ENCODE measurements around the gene GRAMD1A.
"Not testable (repeated sequence)": the region's sequence is repeated elsewhere in the genome, so short reads cannot be mapped to it uniquely, and the experiment has no call there.

GRAMD1A gene

GRCh38 chr19:34999498-35000337 lies at the start of gene GRAMD1A:
TSS of gene GRAMD1A (plus strand) at chr19:35000323. CDS start at chr19:35000479, 156 bp downstream.
- peak; percentile 66 for DNase-seq (ENCODE audit: low read depth)

- DNase-seq (ENCODE audit: low read depth), result no peak
These were observed 47.0 kb upstream of the GRAMD1A start for GRCh38 chr19:34953092-34953491.

- DNase-seq (ENCODE audit: low read depth), result no peak
These were observed 42.0 kb upstream of the GRAMD1A start for GRCh38 chr19:34957830-34958751.

- DNase-seq (ENCODE audit: low read depth), result no peak
These were observed 41.1 kb upstream of the GRAMD1A start for GRCh38 chr19:34959021-34959420.

GRCh38 chr19:34960103-34960805 lies 39.9 kb upstream of the GRAMD1A start:
- no peak for DNase-seq (ENCODE audit: low read depth)

- DNase-seq (ENCODE audit: low read depth), result no peak
These were observed 39.0 kb upstream of the GRAMD1A start for GRCh38 chr19:34960940-34961679.

GRCh38 chr19:34961775-34962686 lies 38.1 kb upstream of the GRAMD1A start:
- DNase-seq (ENCODE audit: low read depth), result no peak

GRCh38 chr19:34962687-34963572 lies 37.2 kb upstream of the GRAMD1A start:
- no peak for DNase-seq (ENCODE audit: low read depth)

- peak; percentile 17 for DNase-seq (ENCODE audit: low read depth)
These were observed 36.3 kb upstream of the GRAMD1A start, which contains the start of gene ZNF792 for GRCh38 chr19:34963573-34964406. TSS of gene ZNF792 (minus strand) at chr19:34964229. CDS start at chr19:34963662, 567 bp downstream.

- DNase-seq (ENCODE audit: low read depth), result no peak
These were observed 35.5 kb upstream of the GRAMD1A start for GRCh38 chr19:34964598-34964997.

- not testable (repeated sequence) for DNase-seq (ENCODE audit: low read depth)
These were observed 34.6 kb upstream of the GRAMD1A start for GRCh38 chr19:34965505-34965904.

GRCh38 chr19:34967551-34967950 lies 32.6 kb upstream of the GRAMD1A start:
- no peak for DNase-seq (ENCODE audit: low read depth)

- no peak for DNase-seq (ENCODE audit: low read depth)
These were observed 30.4 kb upstream of the GRAMD1A start for GRCh38 chr19:34969721-34970120.

- DNase-seq (ENCODE audit: low read depth), result not testable (repeated sequence)
These were observed 29.8 kb upstream of the GRAMD1A start for GRCh38 chr19:34970185-34970780.

GRCh38 chr19:34972163-34972705 lies 27.9 kb upstream of the GRAMD1A start:
- DNase-seq (ENCODE audit: low read depth), result no peak

GRCh38 chr19:34974646-34975045 lies 25.5 kb upstream of the GRAMD1A start:
- DNase-seq (ENCODE audit: low read depth), result no peak

GRCh38 chr19:34975056-34975455 lies 25.1 kb upstream of the GRAMD1A start:
- no peak for DNase-seq (ENCODE audit: low read depth)

GRCh38 chr19:34976611-34977010 lies 23.5 kb upstream of the GRAMD1A start:
- DNase-seq (ENCODE audit: low read depth), result no peak
